GM19328 (cell line): ENCODE results near the gene ZFP36L2.
A peak's percentile ranks its signal among the peaks of the same experiment; 100 is the strongest.

Experiments used
- ATAC-seq: cut with Tn5 transposase; IDR thresholded peaks from one replicate; pipeline ENCODE4 v1.9.1; 2021; ENCODE audit warnings: mild to moderate bottlenecking, moderate library complexity; ENCODE audit not compliant: unreplicated experiment

ZFP36L2 gene

DNA sequence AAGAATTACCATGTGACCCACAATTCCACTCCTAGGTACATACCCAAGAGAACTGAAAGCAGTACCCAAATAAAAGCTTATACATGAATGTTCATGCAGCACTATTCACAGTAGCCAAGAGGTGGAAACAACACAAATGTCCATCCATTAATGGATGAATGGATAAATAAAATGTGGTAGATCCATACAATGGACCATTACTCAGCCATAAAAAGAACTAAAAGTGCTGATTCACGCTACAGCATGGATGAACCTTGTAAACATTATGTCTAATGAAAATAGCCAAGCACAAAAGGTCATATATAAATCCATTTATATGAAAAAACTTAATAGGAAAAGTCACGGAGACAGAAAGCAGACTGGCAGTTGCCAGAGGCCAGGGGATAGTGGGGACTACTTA is 23.6 kb upstream of the ZFP36L2 start:
- ATAC-seq = no peak

DNA sequence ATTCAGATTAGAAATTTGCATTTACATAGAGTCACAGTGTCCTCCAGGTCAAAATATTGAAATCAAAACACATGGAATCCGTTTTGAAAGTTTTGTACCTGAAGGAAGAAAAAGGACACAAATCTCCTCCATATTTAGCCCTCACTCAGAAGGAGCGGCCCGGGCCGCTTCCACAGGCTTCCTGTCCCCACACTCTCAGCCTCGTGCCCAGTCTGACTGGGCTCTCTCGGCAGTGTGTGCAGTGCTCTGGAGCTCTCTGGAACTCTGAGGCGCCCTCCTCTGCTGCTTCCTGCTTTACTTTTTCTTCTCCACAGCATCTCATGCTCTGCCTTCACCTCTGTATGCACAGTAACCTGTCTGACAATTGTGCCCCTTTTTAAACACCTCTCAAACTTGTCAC is 22.2 kb upstream of the ZFP36L2 start:
- no peak for ATAC-seq

DNA sequence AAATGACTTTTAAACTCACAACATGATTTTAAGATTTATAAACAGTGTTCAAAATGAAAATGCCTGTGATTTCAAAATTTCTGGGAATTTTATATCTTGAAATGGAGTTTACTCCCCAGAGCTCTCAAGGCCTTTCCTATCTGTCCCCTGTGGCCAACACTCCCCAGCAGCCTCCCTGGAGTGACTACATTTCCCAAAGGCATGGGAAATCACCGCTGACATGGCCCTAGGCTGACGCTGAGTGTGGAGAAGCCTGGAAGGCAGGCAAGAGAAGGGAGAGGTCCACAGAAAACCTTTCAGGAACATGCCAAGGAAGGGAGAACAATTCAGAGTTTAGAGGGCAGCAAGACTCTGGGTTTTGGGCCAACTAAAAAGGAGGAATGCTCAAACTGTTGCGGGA is 20.2 kb upstream of the ZFP36L2 start:
- no peak for ATAC-seq

DNA sequence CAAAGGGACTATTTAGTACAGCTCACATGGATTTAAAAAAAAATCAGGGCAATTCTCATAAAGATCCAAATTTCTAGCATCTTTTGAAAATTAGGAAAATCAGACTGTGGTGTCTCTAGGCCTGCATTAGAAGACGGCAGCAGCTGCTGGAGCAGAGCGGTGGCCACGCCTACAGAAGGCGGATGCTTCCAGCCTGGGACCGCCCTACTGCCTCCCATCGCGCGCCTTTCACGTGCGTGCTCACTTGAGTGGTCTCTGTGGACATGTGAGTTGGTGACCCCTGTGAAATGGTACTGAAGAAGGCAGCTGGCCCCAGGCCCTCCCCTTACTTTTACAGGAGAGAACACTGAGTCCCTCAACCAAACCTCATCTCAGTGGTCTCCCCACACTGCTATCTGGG is 15.2 kb upstream of the ZFP36L2 start:
- no peak for ATAC-seq

DNA sequence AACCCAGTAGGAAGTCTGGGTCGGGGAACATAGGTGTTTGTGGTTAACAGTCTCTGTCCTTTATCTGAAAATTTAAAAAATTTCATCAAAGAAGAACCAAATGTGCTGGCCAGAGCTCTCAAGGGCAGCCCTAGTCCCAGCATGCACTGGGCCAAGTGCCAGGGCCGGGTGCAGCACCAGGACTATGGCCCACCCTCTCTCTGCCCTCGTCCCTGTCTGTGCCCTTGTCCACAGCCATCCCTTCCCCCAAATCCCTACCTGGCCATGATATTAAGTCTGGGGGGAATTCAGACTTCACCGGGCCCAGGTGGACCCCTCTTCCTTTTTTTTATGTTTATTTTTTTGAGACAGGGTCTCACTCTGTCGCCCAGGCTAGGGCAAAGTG is 14.4 kb upstream of the ZFP36L2 start:
- no peak for ATAC-seq

DNA sequence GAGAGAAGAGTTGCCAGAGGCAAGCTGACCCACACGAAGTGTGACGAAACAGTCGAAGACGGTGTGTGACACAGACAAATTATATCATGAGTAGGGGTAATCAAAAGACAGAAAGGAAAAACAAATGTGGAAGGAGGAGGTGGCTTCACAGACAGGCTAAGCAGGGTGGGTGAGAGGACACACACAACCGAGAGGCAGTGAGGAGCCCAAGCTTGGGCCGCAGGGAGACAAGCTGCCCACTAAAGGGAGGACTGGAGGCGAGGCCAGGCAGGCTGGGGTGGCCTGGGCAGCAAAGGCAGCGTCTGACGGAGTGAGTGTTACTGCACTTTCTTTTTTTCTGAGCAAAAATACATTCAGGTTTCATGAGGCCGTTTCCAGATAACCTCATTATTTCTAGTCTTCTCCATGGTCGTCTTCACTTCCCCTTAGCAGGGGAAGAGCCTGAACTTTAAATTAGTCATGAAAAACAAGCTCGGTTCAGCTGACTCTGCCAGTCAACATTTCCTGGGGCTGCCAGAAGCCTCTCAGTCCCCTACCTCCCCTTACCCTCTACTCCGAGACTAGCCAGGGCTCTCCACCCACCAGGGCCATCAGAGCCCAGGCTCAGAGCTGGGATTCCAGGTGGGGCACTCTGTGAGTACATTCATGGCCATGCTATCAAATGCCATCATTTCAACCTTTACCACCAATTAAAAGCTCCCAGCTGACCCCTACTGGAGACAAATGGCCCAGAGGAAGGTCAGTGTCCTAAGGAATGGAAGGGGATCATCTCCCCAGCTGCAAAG is 13.8 kb upstream of the ZFP36L2 start:
- ATAC-seq = no peak

DNA sequence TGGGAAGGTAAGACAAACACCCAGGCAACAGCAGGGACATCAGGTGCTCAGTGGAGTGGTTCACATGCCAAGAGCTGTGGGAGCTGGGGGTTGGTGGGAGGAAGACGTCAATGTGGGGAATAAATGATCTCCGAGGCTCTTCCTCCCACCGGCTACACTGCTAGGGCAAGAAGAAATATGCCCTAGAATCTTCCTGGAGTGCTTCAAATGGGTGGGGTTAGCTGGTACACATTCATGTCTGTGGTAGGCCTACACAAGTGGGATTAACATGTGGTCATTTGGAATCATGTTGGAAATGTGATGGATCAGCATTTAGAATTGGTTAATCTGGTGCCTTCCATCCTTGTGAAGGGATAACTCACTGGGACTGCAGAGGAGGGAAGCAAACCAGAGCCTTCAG is 12.4 kb upstream of the ZFP36L2 start:
- ATAC-seq = no peak

DNA sequence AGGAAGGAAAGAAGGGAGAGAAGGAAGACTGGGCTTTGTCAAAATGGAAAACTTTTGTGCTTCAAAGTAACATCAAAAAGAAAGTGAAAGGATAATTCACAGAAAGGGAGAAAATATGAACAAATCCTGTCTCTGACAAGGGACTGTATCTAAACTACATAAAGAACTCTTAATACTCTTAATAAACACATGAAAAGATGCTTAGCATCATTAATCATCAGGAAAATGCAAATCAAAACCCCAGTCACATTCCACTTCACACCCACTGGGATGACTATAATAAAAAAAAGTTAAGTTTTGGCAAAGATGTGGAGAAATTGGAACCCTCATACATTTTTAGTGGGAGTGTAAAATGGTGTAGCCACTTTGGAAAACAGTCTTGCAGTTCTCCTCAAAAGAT is 11.8 kb upstream of the ZFP36L2 start:
- ATAC-seq = no peak

DNA sequence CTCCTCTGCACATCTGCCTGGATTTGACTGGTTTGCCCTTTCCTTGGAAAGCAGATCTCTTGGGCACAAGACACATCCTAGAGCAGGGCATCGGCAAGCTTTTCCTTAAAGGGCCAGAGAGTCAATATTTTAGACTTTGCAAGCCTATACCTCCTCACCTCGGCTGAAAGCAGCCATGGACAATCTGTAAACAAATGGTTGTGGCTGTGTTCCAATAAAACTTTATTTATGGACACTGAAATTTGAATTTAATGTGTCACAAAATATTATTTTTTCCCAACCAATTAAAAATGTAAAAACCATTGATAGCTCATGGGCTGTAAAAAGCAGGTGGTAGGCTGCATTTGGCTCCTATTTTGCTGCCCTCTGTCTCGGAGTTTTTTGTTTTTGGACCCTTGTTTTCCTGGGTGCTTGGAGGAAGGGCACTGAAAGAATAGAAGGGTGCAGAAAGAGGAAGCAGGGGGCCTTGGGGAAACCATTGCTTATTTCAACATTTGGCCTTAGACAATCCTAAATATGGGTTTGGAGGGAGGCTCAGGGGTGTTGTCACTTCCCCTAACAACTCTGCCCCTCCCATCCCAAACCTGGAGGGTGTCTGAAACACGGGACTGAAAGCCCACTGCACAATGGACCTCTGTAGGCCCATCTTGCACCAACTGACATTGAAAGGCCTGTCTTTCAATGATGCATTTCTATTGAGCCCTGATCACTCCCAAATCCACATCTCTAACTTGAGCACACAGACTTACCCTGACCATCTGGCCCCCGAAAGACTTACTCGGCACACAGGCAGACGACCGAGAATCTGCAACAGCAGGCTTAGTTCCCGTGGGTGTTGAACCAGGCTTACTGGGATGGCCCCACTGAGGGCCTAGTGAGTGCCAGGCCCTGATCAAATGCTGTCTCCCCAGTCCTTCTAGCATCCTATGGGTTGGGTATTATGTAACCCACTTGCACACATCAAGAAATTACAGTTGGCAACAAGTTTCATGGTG is 7.1 kb upstream of the ZFP36L2 start:
- ATAC-seq = no peak

DNA sequence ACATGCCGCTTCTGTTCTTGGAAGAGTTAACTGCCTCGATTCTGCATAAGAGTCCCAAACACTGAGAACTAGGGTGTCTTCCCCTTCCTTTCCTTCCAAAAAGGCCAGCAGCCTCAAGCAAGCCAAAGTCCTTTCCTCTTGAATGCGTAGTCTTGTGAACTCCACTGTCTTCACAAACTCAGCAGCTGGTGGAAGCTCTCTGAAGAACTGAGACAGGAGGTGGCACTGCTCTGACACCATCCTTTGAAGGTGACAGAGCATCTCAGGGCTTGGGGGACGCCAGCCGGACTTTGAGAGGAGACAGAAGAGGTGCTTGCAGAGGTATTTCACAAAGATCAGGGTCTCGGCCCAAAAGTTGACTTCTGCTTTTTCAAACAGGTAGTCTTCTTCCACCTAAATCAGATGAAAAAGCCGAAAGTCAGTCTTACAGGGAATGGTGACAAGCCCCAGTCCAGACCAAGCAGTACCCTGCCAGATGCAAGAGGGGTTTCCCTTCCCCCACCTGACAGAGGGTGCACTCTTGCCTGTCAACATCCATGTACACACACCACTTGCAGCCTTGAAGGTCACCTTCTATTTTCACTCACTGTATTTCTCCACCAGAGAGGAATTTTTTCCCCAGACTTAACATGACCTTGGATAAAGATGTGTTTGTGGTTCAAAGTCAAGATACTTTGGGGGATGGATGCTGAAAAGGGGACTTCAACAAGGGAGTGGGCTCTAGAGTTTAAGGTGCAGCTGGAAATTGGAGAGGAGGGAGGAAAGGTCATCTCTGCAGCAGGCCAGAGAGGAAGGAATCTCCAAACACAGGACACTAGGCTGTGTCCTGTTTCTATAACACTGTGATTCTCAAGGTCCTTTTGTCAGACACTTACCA is 4.8 kb upstream of the ZFP36L2 start:
- no peak for ATAC-seq

DNA sequence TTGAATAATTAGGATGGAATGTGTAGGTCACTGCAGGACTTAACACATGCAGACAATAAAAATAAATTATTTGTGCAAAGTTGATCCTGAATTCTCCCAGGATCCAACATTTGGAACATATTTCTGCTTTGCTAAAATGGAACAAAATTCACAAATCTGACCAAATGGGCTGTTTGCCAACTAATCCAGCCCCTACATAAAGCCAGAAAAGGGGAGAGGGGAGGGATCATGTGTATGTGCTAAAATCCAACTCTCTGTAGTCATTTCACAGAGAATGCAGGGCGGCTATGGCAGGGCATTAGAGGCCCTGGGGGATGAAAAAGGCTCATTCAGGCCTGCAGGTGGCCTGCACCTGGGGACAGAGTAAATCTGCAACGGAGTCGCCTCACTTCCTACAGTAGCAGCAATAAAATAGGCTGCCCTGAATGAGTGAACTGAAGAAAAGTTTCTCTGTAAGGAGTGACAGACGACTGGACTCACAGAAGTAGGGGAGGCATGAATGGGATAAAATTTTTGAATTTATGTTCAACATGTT is 4.0 kb upstream of the ZFP36L2 start:
- ATAC-seq = no peak

DNA sequence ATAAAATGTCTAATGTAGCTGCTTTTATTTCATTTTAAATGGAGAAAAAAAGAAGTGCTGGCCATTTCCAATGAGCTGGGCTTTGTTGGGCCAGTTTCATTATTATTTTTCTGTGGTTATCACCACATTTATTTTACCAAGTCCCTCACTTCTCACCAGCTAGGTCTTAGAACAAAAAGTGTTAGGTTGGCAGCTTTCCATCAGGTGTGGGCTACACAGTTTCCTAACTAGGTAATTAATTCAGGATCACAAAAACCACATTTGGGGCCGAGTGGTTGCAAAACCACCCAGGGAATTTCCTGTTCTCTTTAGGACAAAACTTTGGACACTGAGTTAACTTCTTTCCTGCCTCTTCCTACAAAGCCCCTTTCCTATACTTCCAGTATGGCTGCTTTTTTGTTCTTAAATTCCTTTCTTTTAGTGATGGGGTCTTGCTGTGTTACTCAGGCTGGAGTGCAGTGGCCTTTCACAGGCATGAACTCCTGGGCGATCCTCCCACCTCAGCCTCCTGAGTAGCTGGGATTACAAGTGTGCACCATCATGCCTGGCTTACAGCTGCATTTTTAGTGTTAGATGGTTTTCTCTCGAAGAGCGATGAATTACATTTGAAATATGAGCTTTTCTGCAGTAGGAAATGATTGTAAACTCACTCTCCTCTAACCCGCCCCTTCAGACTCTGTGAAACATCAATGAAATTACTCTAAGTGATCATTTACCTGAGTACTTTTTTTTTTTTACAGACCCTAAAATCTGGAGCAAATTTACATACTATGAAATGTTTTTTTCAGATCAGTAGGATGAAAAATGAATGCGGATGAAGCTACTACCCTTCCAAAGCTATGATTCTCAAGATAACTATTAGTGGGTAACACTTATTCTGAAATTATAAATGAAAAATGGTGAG is 2.6 kb upstream of the ZFP36L2 start:
- ATAC-seq = no peak

DNA sequence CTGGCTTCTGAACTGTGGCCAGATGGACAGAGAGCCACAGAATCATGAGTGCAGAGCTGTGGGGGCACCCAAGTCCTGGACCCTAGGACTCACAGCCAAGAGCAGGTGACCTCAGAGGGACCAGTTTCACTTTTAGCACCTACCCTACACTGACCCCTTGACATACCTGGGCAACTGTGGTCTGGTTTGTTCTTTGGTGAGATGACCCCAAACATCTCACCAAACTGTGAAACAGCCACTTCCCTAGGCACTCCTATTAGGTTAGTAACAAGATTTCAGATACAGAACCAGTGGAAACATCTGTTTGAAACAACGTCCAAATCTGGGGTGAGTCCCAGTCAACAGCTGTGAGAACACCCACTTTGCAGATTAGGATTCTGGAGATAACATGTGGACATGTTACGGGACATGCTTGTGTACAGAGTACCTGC is 1.9 kb upstream of the ZFP36L2 start:
- ATAC-seq = no peak

DNA sequence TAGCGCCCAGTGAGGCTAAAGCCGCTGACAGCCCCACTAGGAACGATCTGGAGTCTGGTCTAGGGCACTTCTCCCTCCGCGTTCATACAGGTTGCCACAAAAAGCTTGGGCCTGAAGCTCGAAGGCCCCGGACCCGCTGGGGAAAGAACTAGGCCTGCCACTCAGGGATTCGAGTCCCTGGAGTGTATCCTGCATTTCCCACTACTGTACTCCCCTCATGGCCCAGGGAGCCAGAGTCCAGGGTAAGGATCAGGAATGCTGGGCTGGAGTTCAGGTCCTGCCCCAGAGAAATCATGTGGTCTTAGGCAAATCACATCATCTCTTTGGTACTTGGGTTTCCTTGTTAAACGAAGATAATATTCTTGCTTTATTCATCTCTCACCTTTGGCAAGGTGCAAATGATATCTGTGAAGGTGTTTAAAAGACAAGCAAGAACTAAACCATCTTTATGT is 1.4 kb upstream of the ZFP36L2 start:
- ATAC-seq = no peak

DNA sequence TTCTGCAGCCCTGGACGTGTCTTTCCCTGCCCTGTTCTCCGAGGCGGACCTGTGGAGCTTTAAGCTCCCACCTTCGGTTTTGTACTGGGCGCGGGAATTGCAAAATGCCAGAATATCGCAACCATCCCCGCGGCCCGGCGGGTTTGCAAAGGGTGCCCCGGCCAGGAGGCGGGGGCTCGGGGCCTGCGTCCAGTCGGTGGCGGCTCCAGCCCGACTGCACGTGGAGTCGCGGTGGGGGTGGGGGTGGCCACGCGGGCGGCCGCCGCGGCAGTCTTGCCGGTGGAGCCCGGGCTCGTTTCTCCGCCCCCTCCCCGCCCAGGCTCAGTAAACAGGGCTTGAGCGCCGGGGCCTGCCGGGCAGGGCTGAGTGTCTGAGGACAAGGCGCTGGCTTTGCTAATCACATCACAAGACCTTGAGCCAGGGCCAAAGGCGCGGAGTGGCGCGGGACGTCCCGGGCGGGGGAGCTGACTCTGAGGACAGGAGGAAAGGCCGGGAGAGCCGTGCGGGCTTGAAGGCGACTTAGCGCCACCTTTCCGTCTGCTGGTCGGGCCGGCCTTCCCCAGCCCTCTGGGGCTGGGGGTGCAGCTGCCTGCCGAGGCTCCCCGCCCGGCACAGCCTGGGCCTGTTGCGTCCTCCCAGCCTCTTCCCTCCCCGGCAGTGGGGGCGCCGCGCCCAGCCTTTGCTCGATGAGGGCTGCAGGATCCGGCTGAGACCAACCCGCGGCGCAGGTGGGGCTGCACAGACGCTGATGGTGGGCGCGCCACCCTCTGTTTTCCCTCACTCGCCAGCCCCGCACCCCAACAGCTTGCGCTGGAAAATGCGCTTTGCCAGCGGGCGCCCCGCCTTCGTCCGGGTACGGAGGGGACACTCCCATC is 786 bp upstream of the ZFP36L2 start:
- ATAC-seq = peak; percentile 10

DNA sequence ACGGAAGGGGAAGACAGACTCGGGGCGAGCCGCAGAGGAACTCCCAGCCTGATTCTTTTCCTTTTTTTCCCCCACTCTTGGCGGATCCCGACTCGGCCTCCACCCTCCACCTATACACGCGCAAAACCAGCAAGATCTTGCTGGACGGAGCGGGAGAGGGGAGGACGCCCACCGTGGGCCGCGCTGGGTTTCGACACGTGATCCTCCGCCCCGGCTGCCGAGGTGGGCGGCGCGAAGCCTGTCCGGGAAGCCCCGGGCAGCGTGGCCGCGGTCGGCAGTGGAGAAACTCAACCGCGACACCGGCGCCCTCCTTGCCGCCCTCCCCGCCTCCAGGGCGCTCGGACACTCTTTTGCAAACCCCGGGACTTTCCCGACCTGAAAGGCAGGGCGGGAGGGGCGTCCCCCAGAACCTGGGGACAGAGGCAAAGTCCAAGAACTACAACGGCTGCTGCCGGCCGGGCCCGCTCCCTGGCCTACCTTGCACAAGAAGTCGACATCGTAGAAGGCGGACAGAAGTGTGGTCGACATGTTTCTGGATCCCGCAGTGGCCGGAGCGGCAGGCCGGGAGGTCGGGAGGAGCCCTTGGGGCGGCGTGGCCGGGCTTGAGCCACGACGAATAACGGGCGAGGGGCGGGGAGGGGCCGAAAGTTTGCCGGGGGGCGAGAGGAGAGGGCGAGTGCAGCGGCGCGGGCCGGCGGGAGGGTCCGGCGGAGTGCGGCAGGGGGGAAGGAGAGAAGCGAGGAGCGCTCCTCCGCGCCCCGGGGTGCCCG is 433 bp downstream of the ZFP36L2 start:
- peak; percentile 20 for ATAC-seq

DNA sequence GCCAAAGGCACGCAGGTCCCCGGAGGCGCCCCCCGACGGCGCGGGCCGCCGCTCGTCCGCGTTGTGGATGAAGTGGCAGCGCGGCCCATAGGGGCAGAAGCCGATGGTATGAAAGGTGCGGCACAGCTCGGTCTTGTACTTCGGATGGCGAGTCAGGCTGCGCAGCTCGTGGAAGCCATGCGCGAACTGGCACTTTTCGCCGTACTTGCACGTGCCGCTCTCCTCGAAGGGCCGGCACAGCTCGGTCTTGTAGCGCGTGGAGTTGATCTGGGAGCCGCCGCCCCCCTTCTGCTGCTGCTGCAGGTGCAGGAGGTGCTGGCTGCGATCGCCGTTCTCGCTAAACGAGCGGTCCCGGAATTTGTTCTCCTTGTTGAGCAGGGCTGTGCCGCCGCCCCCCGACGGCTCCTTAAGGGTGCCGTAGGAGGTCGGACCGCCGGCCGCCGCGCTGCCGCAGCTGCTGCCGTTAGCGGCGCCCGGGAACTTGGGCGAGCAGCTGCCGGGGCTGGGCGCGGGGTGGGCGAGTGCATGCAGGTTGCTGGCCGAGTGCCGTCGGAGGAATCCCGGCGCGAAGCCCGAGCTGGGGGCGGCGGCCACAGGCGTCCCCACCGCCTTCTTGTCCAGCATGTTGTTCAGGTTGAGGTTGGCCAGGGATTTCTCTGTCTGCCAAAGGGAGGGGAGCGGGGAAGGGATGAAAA is 1.2 kb downstream of the ZFP36L2 start:
- ATAC-seq = no peak
